ENCODE results near the gene CDK2AP2. TPM values are rescaled to one million over a fixed set of nuclear protein-coding genes. Genes with fewer than 3 reads are reported as not detected.

The CDK2AP2 gene
- total RNA-seq, 1 donor, result 22.1 TPM

DNA sequence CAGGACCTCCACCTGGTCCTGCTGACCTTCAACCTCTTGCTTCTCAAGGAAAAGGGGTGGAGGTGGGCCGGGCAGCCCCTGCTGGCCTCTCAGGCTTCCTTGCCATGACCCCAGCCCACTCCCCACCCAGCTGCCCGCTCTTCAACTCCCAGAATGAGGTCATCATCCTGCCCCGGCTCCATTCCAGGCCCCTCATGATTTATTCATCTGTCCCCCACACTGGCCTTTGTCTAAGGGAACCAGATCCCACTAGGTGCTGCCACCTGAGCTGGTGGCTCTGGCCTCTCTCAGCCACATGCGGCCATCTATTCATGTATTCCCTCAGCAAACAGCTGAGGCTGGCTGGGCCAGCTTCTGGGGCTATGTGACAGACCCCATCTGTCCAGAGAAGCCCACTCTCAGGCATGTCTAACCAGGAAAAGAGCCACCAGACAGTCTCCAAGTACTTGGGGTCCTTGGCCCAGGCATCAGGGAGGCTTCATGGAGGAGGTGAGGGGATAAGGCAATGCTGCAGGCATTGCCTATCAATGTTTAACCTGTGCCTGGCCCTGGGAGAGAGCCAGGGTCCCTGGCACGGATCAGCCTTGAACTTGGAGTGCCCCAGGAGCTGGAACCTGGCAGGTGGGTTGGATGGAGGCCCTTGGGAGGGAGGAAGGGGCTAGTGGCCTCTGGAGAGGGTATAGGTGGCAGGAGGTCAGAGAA is 17.5 kb upstream of the CDK2AP2 start:
- TF ChIP-seq, protein P1, sequence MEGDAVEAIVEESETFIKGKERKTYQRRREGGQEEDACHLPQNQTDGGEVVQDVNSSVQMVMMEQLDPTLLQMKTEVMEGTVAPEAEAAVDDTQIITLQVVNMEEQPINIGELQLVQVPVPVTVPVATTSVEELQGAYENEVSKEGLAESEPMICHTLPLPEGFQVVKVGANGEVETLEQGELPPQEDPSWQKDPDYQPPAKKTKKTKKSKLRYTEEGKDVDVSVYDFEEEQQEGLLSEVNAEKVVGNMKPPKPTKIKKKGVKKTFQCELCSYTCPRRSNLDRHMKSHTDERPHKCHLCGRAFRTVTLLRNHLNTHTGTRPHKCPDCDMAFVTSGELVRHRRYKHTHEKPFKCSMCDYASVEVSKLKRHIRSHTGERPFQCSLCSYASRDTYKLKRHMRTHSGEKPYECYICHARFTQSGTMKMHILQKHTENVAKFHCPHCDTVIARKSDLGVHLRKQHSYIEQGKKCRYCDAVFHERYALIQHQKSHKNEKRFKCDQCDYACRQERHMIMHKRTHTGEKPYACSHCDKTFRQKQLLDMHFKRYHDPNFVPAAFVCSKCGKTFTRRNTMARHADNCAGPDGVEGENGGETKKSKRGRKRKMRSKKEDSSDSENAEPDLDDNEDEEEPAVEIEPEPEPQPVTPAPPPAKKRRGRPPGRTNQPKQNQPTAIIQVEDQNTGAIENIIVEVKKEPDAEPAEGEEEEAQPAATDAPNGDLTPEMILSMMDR (IDR thresholded peaks at IDR 0.05; ENCODE audit: insufficient read depth, low read length), result no peak
- no peak for DNase-seq (ENCODE audit: low read depth)
- no peak overlapping the region for H3K4me3 ChIP-seq (ENCODE audit: low read depth, low read length)

DNA sequence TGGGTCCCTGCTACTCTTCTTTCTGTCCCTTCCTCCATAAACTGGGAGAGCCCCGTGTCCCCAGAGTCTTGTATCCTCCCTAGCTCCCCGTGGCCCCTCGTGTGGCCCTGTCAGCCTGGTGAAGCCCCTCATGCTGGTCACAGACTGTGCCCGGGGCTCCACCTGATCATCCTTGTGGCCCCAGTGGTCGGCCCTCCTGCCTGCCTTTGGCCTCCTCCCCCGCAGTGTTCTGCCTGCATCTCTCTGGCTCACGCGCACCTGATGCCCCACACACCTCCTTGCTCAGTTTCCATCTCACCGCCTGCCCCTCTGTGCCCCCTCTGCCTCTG is 16.5 kb upstream of the CDK2AP2 start:
- no peak for DNase-seq (ENCODE audit: low read depth)
- TF ChIP-seq, protein P1 (IDR thresholded peaks at IDR 0.05; ENCODE audit: insufficient read depth, low read length), result no peak
- H3K4me3 ChIP-seq (ENCODE audit: low read depth, low read length), result no peak overlapping the region

DNA sequence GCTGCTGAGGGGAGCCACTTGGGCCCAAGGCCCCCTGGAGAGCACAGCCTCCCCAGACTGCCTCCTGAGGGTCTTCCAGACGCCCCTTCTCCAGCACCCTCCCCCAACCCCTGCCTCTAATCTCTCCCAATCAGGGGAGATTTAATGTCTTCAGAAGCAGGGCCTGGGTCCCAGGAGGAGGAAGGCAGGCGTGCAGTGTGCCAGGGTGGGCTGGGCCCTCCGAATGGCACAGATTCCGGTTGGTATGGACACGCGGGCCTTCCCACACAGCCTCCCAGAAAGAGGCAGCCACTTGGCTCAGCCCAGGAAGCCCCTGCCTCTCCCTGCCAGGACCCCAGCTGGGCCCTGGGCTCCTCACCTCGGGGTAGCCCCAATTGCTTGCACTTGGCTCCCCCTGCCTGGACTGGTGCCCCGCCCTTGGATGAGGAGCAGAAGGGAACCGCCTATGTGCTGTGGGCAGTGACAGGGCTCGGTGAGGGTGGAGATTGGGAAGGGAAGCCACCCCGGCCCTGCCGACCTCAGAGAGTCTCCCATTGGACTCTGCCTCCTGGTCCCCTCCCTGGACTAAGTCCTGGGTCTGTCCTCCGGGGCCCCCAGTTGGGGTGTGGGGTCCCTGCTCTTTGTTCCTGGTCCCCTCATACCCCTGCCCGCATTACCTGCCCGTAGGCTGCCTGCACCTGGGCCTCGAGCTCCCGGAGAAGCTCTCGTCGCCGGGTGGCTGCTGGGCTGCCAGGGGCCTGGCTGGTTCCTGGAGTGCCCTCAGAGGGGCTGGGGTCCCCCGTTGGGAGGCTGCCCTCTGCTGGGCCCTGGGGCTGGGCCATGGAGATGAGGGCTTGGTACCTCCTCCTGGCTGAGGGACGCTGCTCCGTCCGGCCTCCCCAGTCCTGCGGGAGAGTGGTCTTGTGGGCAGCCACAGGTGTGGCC is 15.9 kb upstream of the CDK2AP2 start:
- no peak overlapping the region for H3K4me3 ChIP-seq (ENCODE audit: low read depth, low read length)
- TF ChIP-seq, protein P1 (IDR thresholded peaks at IDR 0.05; ENCODE audit: insufficient read depth, low read length), result no peak
- DNase-seq (ENCODE audit: low read depth), result no peak

DNA sequence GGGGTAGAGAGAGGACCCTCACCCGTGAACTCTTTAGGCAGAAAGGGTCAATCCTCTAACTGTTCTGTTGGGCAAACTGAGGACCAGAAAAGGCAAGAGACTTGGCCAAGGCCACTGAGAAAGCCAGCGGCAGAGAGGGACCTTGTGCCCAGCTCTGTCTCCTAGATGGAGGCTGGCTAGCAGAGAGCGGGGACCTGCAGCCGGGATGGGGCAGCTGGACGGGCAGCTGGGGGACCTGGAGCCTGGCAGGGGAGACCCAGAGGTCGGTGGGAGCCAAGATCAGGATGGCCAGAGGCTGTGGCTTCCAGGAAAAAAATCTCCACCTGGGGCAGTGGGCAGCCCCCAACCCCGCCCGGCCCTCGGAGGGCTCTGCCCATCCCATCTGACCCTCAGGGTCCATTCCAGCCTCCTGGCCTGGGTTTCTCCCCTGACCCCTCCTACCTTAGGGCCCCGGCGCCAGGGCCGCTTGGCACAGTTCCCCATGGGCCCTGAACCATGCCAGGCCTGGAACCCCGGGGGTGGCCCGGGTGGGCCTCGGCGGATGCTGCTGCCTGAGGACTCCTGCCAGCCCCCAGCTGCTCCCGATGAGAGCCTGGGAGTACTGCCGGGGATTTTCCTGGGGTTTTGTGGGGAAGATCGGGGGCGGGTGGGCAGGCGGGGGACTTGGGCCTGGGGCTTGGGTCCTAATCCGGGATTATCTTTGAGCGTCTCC is 15.0 kb upstream of the CDK2AP2 start, which contains the start of gene CABP2:
Gene CABP2, minus strand, starts transcription at position 603 of the 712 bp plus-strand sequence. Its CDS starts 120 bp downstream, at position 483.
- TF ChIP-seq, protein P1 (IDR thresholded peaks at IDR 0.05; ENCODE audit: insufficient read depth, low read length), result no peak
- no peak for DNase-seq (ENCODE audit: low read depth)
- no peak within 1 kb of the TSS for H3K4me3 ChIP-seq (ENCODE audit: low read depth, low read length)

DNA sequence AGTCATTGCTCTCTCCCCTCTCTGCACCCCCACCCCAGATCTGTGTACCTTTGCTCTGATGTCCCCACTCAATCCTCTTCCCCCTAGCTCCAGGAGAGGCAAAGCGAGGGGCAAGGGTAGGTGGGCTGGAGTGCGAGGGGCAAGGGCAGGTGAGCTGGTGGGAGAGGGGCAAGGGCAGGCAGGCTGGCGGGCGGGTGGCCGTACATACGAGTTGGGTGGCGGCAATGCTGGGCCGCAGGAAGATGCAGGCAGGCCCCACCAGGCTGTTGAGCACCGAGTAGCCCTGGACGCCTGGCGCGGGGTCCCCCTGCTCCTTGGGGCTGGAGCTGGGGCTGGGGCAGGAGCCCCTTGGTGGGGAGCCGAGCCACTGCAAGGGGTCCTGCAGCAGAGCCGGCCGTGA is 14.4 kb upstream of the CDK2AP2 start:
- DNase-seq (ENCODE audit: low read depth), result no peak
- TF ChIP-seq, protein P1 (IDR thresholded peaks at IDR 0.05; ENCODE audit: insufficient read depth, low read length), result no peak
- H3K4me3 ChIP-seq (ENCODE audit: low read depth, low read length), result no peak overlapping the region

DNA sequence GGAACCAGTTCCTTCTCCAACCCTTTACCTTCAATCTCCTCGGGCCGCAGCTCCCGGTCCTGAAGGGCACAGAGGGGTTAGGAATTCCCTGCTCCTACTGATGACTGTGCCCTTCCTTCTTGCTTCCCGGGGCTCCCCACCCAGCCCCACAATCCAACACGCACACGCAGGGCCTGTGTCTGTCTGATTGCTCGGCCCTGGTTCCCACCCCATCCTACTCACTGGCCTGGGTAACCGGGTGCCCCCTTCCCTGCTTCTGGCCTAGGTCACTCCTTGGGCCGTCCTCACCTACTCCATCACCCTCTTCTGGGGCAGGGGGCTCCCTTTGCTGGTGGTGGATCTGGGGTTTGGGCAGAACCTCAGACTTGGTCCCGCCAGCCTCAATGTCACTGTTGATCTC is 14.0 kb upstream of the CDK2AP2 start:
- TF ChIP-seq, protein P1 (IDR thresholded peaks at IDR 0.05; ENCODE audit: insufficient read depth, low read length), result no peak
- H3K4me3 ChIP-seq (ENCODE audit: low read depth, low read length), result no peak overlapping the region
- DNase-seq (ENCODE audit: low read depth), result no peak
